Uterus (tissue), 4 donors: ENCODE measurements around the gene CHID1. TPM values are rescaled to one million over a fixed set of nuclear protein-coding genes. Genes with fewer than 3 reads are reported as not detected.

Source experiments
- DNase-seq, 2 donors: peaks; one replicate each; pipeline ENCODE4 v3.0.0-alpha.2; 2019 to 2020
- H3K27ac ChIP-seq, 2 donors: fragments of 200-600 bp; sonication (generic); 1 replicate in 1 of 2; 2 replicates in 1 of 2; pipeline ENCODE4 v1.5.1; 2016 to 2018
- H3K27me3 ChIP-seq, 2 donors: fragments of 200-600 bp; sonication (generic); one replicate each; pipeline ENCODE4 v1.5.1; 2018 to 2019; ENCODE audit warnings: control low read depth in 1 of 2
- H3K36me3 ChIP-seq, 2 donors: fragments of 200-600 bp; sonication (generic); one replicate each; pipeline ENCODE4 v1.5.1; 2019; ENCODE audit warnings: control low read depth in 1 of 2
- H3K4me1 ChIP-seq, 2 donors: fragments of 200-600 bp; sonication (generic); one replicate each; pipeline ENCODE4 v1.5.1; 2018 to 2019; ENCODE audit warnings: control low read depth in 1 of 2
- H3K4me3 ChIP-seq, 2 donors: fragments of 200-600 bp; sonication (generic); 1 replicate in 1 of 2; 2 replicates in 1 of 2; pipeline ENCODE4 v1.5.1; 2018 to 2019; ENCODE audit warnings: mild to moderate bottlenecking in 1 of 2
- H3K9me3 ChIP-seq, 2 donors: fragments of 200-600 bp; sonication (generic); one replicate each; pipeline ENCODE4 v1.5.1; 2019; ENCODE audit warnings: control low read depth in 1 of 2
- POLR2A ChIP-seq, 2 donors: fragments of 450-650 bp; IDR thresholded peaks; one replicate each; pipeline ENCODE4 v1.6.1; 2016; ENCODE audit warnings: antibody characterized with exemption in 2 of 2, mild to moderate bottlenecking in 1 of 2, moderate library complexity in 1 of 2
- intact Hi-C: fragments of 100-400 bp; cut with DNase I; formaldehyde crosslinking; loops from one replicate; pipeline ENCODE4 v1.15.1; 2023; ENCODE audit warnings: low total_unique reads
- total RNA-seq, 4 donors: library from RNA; depleted of rRNA in 3 of 4; stranded (reverse); fragments of >200 nt in 3 of 4; gene quantifications; one replicate each; pipeline versions ENCODE4 v1.1.0 to v1.2.4, GENCODE V29; 2014 to 2023
- TF ChIP-seq, protein P1 (sequence below), 4 experiments: fragments of 200-600 bp in 2 of 4; fragments of 450-650 bp in 2 of 4; sonication (generic) in 2 of 4; IDR thresholded peaks; one replicate each; pipeline ENCODE4 v1.5.1; 2016 to 2019; ENCODE audit warnings: antibody characterized with exemption in 4 of 4, mild to moderate bottlenecking in 2 of 4, moderate library complexity in 1 of 4
- donor health status: DM: yes; HTN: yes; CAD: no.

Gene CHID1
- total RNA-seq, 4 donors from 2014 or later = 20.3 to 57.9 (median 48.4) TPM

DNA sequence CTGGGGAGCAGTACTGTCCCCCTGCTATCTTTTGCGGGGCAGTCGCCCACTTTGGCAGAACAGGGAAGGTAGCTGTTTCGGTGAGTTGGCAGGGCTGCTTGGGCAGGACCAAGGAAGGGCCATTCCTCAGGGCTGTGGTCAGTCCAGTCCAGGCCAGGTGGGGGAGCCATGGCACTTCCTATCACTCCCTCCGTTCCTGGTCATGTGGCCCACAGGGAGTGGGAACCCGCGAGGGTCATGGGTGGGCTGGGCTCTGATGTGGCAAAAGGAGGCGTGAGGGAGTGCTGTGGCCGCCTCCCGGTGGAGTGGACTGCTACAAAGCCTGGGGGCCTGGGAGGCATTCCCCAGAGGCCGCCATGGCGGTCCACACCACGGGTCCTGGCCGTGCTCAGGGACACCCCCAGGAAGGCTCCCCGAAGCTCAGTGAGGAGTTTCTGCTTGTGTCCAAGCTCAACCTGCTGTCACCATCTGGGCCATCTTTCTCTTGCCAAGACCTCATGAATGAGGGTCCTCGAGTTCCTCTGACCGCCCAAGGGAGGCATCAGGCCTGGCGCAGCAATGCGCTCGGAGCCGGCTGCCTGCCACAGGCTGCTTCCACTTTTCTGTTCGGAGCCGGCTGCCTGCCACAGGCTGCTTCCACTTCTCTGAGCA, 11.9 kb downstream of the CHID1 start:
- Histone ChIP-seq H3K4me1 (no peaks in the 10 kb centered on the region), H3K27me3 (no peaks in the 10 kb centered on the region), H3K36me3 (no peaks in the 10 kb centered on the region), H3K4me3 (no peak overlapping the region), H3K27ac (no peak overlapping the region), H3K9me3 (no peaks in the 10 kb centered on the region)
- TF ChIP-seq, protein P1, sequence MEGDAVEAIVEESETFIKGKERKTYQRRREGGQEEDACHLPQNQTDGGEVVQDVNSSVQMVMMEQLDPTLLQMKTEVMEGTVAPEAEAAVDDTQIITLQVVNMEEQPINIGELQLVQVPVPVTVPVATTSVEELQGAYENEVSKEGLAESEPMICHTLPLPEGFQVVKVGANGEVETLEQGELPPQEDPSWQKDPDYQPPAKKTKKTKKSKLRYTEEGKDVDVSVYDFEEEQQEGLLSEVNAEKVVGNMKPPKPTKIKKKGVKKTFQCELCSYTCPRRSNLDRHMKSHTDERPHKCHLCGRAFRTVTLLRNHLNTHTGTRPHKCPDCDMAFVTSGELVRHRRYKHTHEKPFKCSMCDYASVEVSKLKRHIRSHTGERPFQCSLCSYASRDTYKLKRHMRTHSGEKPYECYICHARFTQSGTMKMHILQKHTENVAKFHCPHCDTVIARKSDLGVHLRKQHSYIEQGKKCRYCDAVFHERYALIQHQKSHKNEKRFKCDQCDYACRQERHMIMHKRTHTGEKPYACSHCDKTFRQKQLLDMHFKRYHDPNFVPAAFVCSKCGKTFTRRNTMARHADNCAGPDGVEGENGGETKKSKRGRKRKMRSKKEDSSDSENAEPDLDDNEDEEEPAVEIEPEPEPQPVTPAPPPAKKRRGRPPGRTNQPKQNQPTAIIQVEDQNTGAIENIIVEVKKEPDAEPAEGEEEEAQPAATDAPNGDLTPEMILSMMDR (IDR thresholded peaks at IDR 0.05) = no peak
- no peak for TF ChIP-seq POLR2A (IDR thresholded peaks at IDR 0.05)
- DNase-seq = no peak
- intact Hi-C loops = no loop called here

DNA sequence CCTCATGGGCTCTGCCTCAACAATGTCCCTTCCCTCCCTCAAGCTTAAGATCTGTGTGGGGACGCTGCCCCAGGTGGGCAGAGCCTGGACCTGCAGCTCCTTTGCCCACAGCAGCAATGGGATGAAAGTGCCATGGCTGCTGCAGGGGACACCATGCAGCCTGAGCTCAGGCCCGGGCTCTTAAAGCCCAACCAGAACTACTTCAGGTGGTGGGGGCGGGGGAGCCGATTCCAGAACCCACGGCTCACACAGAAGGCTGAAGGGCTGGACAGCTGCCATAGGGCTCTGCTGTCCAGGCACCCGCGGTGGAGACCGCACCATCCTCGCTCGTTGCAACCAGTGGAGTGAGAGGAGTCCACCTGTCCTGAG, 12.5 kb downstream of the CHID1 start:
- H3K27me3 ChIP-seq = no peaks in the 10 kb centered on the region
- no peak for DNase-seq
- H3K27ac ChIP-seq = no peak overlapping the region
- no peaks in the 10 kb centered on the region for H3K4me1 ChIP-seq
- H3K9me3 ChIP-seq = no peaks in the 10 kb centered on the region
- no peak overlapping the region for H3K4me3 ChIP-seq
- no peaks in the 10 kb centered on the region for H3K36me3 ChIP-seq
- TF ChIP-seq, protein P1 (IDR thresholded peaks at IDR 0.05) = no peak
- no peak for TF ChIP-seq POLR2A (IDR thresholded peaks at IDR 0.05)
- intact Hi-C loops = no loop called here

DNA sequence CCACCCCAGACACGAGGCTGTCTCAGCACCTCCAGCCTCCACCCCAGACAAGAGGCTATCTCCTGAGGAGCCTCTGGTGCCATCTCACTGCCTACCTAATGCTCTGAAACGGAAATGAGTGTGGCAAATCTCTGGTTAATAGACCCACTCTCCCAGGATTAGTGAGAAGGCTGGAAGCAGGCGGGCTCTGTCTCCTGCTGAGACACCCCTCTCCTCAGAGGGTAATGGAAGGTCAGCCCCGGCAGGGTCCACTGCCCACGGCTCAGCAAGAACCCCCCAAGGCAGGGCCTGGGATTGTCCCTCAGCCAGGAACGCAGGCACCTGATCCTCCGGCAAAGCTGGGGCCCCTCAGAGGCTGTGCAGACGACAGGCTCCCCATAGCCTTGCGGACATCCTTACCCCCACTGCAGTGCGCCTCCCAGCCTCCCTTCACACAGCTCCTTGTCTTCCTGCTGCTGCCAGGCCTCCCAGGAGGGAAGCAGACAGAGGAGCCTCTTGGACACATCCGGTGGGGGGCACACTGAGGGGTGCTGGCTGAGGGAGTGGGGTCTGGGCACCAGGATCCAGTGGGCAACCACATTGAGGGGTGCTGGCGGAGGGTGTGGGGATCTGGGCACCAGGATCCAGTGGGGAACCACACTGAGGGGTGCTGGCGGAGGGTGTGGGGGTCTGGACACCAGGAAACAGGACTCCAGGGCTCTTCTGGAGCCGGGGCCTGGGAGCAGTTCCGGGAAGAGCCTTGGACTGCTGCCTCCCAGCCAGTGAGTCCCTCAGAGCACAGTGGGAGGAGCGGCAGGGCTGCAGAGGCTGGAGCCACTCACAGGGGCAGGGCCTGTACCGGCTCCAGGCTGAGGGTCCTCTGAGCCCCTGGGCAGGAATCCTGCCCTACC, 13.1 kb downstream of the CHID1 start:
- DNase-seq = no peak
- H3K4me1 ChIP-seq = no peaks in the 10 kb centered on the region
- intact Hi-C loops = no loop called here
- H3K9me3 ChIP-seq = no peaks in the 10 kb centered on the region
- no peak for TF ChIP-seq POLR2A (IDR thresholded peaks at IDR 0.05)
- TF ChIP-seq, protein P1 (IDR thresholded peaks at IDR 0.05) = no peak
- no peak overlapping the region for H3K4me3 ChIP-seq
- no peaks in the 10 kb centered on the region for H3K27me3 ChIP-seq
- no peak overlapping the region for H3K27ac ChIP-seq
- H3K36me3 ChIP-seq = no peaks in the 10 kb centered on the region

DNA sequence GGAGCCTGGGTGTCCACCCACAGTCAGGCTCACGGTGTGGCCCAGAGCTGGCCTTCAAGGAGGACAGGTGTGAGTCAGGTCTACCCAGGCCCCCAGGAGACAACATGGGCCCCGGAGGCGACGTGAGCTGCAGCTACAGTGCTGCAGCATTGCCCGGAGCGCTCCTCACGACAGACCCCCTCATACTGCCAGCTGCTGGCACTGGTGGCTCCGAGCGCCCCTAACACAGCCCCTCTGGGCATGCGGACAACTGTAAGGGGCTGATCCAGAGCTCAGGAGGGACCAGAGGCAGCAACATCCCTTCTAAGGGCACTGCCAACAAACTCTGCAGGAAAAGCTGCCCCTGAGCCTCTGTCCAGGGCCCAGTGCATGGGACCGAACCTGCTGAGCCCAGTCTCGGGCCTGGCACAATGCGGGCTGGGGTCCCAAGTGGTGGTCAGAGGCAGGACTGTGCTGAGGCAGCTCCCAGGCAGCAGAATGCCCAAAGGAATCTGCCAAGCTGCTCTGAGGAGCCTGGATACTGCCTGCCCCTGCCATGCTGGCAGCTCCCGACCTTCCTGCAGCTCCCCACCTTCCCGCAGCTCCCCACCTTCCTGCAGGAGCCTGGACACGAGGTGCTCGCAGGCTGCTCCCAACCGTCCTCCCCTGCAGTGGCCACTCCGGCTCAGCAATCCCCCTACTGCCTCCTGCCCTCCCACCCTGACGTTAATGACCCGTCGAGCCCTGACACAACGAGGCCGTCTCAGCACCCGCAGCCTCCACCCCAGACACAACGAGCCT, 15.1 kb downstream of the CHID1 start:
- Histone ChIP-seq H3K9me3 (no peaks in the 10 kb centered on the region), H3K27ac (no peak overlapping the region), H3K4me1 (no peaks in the 10 kb centered on the region), H3K27me3 (no peaks in the 10 kb centered on the region), H3K4me3 (no peak overlapping the region), H3K36me3 (no peaks in the 10 kb centered on the region)
- intact Hi-C loops = no loop called here
- DNase-seq = no peak
- no peak for TF ChIP-seq POLR2A (IDR thresholded peaks at IDR 0.05)
- TF ChIP-seq, protein P1 (IDR thresholded peaks at IDR 0.05) = no peak
